ENCODE measurements around the gene RDH11.

RDH11 gene

GRCh38 chr14:67650151-67650550, 45.4 kb downstream of the RDH11 start:
- DNase-seq (ENCODE audit: low spot score) = no peak

DNA sequence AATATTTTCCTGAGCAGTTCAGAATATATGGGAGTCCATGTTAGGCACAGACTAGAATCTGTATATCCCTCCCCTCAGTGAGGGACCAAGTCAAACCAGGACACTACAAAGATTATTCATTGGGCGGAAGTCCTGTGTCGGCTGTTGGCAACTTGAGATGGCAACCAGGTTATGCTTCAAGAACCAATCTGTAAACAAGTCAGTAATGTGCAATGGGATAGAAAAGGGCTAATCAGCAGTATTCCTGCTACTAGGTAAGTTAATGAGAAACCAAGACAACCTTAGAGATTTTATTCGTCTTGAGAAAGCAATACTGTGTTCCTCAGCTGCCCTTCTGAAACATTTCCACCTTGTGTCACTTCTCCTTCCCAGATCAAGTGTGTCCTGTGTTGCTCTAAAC, 49.4 kb downstream of the RDH11 start:
- DNase-seq (ENCODE audit: low spot score) = no peak

GRCh38 chr14:67645414-67645813, 50.1 kb downstream of the RDH11 start:
- DNase-seq (ENCODE audit: low spot score) = no peak

GRCh38 chr14:67644428-67644827, 51.1 kb downstream of the RDH11 start:
- no peak for DNase-seq (ENCODE audit: low spot score)

GRCh38 chr14:67643713-67644112, 51.9 kb downstream of the RDH11 start:
- DNase-seq (ENCODE audit: low spot score) = no peak

DNA sequence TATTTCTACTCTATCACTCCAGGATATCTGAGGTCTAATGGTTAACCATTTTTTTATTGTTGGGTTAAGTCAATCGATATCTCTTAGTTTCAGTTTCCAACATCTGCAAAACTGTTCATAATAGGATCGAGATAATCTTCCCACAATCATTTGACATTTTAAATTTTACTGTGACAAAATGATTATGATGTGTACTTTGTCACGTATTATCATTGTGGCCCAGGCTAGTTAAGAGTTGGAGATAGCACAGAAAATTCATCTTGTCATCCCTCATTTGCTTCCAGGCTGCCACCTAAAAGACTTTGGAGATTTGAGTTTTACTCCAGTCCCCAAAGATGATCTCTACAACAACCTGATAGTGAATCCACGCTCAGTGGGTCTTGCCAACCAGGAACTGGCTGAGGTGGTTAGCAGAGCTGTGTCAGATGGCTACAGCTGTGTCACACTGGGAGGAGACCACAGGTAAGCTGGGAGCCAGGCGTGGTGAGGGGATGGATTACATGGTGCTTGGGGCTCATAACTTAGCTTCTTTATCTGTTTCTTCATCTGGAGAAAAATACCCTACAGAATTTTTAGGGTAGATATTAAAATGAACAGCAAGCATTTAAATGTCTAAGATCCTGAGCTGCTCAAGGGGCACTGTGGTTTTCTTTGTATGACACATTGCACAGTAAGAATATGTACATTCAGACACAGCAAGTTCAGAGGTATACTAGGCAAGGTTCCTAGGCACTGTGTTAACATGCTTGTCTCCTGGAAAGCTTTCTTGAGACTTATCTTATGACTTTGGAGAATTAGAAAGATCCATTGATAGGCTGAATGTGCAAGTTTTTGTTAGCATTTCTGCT, 53.4 kb downstream of the RDH11 start:
- DNase-seq (ENCODE audit: low spot score) = no peak

DNA sequence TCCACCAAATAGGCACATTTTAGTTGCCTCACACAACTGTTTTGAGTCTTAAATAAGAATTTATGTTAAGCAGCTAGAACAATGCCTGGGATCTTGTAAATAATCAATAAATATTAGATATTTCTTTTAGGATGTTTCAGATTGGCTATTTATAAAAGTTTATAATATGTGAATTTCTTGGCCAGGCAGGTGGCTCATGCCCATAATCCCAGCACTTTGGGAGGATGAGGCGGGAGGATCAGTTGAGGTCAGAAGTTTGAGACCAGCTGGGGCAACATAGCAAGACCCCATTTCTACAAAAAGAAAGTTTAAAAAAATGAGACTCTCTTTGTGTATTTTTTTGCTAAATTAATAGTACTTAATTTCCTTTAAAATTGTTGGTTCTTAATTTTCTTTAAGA, 54.1 kb downstream of the RDH11 start:
- no peak for DNase-seq (ENCODE audit: low spot score)

DNA sequence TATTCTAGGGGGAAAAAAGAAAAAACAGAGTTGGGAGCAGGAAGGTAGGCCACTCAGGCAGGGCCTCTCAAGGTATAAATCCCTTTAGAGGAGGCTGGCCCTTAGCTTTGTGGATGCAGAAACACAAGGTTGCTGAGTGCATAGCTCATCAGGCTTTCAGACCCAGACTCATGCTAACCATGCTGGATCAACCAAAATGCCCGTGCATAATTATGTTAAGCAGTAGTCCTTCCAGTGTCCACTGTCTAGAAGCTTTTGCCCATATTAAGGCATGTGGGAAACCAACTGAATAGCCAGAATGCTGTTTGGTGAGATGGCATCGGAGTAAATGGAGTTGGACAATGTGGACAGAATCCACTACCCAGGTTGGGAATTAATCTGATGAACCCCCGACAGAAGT, 56.9 kb downstream of the RDH11 start:
- no peak for DNase-seq (ENCODE audit: low spot score)

GRCh38 chr14:67636361-67636919, 59.1 kb downstream of the RDH11 start:
- DNase-seq (ENCODE audit: low spot score) = no peak

DNA sequence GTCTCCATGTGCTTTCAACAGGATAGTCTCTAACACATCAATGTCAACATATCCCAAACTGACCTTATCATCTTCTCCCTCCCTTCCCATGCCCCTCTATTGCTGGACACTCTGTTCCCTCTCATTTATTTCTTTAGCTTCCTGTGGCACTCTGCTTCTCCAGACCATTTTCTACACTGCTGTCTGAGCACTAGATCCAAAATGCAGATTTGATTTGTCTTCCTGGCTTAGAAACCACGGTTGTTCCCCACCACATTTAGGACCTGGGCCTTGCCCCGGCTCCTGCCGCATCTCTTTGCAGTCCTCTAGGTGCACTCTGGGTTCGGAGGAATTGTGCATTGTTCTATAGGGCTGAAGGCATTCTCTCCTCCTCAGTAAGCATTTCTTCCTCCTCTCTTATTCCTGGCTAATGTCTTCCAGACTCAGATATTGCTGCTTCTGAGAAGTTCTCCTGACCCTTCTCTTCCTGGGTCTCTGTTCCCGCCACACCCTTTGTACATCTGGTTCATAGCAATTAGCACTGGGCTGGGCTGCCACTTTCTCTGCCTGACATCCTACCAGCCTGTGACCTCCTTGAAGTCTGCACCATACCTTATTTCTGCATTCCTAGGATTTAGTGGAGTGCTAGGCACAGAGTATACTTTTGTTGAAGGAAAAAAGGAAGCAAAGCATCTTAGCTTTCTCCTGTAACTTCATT, 62.0 kb downstream of the RDH11 start:
- no peak for DNase-seq (ENCODE audit: low spot score)

GRCh38 chr14:67630938-67631337, 64.6 kb downstream of the RDH11 start:
- DNase-seq (ENCODE audit: low spot score) = no peak

DNA sequence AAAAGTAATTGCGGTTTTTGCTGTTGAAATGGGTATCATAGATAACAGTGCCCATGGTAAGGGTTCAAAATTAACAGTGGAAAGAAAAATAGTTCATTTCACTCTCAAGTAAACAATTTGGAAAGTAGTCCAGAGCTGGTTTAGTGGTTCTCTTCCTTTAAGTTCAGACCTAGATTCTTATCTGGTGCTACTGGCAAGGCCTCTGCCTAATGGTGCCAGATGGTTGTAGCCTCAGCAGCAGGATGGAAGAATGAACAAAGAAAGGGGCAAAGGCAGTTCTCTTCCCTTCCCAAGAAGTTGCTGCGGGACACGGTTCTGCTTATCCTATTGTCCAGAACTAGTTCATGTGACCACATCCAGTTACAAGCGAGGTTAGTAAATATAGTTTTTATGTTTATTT, 65.4 kb downstream of the RDH11 start:
- DNase-seq (ENCODE audit: low spot score) = no peak

GRCh38 chr14:67627519-67627918, 68.0 kb downstream of the RDH11 start:
- DNase-seq (ENCODE audit: low spot score) = no peak

Small RNA genes lying within 50 kb of the gene (small RNA-seq; reads per million reads assigned to genes)
- gene AL049779.3 = 0 reads per million in 2 experiments
- 0 reads per million in 2 experiments for gene RN7SL369P
- gene RNA5SP386 = 0 to 0.04 reads per million in 2 experiments

Measured in SK-N-DZ (cell line).